Measurements from ENCODE around the gene SNX13.
"Not testable (repeated sequence)": the region's sequence is repeated elsewhere in the genome, so short reads cannot be mapped to it uniquely, and the experiment has no call there.

SNX13 gene

DNA sequence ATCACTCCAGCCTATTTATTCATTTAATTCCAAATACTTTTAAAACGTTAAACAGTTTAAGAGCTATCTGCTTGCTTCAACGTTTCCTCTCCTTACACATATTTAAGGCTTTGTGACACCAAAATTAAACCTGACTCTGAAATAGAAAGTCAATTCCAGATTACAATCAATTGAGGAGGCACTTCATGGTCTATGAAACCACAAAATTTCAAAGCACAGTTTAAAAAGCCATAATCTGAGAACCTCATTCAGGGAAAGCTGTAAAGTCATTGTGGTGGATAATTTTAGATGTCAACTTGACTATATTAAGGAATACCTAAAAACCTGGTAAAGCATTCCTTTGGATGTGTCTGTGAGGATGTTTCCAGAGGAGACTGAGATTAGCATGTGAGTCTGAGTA is 6.2 kb downstream of the SNX13 start:
- Mint-ChIP-seq H3K4me3 (no peak overlapping the region), H3K9me3 (no peaks in the 10 kb centered on the region), H3K27ac (no peak overlapping the region), H3K4me1 (peaks cover 64% of the 10 kb centered on the region), H3K36me3 (peaks cover 6% of the 10 kb centered on the region)
- no peak for DNase-seq (ENCODE audit: low spot score in 2 of 2)
- ATAC-seq: no peak

GRCh38 chr7:17932770-17933169 is 7.5 kb downstream of the SNX13 start:
- DNase-seq (ENCODE audit: low spot score in 2 of 2) (no peak), ATAC-seq (no peak)
- Mint-ChIP-seq H3K4me1 (peaks cover 63% of the 10 kb centered on the region), H3K27ac (no peak overlapping the region), H3K9me3 (no peaks in the 10 kb centered on the region), H3K36me3 (peaks cover 6% of the 10 kb centered on the region), H3K4me3 (no peak overlapping the region)

DNA sequence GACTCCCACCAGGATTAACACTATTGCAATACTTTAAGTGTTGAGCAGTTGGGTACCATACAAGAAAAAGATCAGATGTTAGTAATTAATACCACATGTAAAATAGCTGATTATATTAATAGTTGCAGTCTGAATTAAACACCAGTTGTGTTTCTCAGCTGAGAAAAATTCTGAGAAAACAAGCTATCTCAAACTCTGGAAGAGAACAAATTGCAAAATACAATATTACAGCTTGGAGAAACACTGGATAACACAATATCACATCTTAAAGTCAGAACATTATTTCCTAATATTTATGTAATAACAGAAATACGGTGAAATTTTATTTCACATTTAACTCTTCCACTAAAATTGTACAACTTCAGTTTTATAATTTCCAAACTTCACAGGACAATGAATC is 9.2 kb downstream of the SNX13 start:
- Mint-ChIP-seq H3K36me3 (no peaks in the 10 kb centered on the region), H3K9me3 (no peaks in the 10 kb centered on the region), H3K4me3 (no peak overlapping the region), H3K27ac (no peak overlapping the region), H3K4me1 (peaks cover 57% of the 10 kb centered on the region)
- DNase-seq (ENCODE audit: low spot score in 2 of 2) (no peak), ATAC-seq (no peak)

DNA sequence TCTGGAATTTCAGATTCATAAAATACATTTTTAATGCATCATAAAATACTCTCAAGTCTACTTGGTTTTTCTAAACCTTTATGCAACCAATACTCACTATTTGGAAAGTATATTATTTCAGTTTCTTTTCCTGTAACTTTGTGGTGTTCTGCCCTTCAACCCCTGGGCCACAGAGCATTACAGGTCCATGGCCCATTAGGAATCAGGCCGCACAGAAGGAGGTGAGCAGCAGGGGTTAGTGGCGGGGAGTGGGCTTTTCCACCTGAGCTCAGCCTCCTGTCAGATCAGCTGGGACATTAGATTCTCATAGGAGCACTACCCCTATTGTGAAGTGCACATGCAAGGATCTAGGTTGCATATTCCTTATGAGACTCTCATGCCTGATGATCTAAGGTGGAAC is 9.7 kb downstream of the SNX13 start:
- Mint-ChIP-seq H3K4me1 (peaks cover 62% of the 10 kb centered on the region), H3K4me3 (no peak overlapping the region), H3K36me3 (no peaks in the 10 kb centered on the region), H3K27ac (no peak overlapping the region), H3K9me3 (no peaks in the 10 kb centered on the region)
- DNase-seq (ENCODE audit: low spot score in 2 of 2) (no peak), ATAC-seq (no peak)

GRCh38 chr7:17929647-17930395 is 10.5 kb downstream of the SNX13 start:
- peak; percentile 26 for ATAC-seq
- H3K4me3 Mint-ChIP-seq: no peak overlapping the region
- no peaks in the 10 kb centered on the region for H3K9me3 Mint-ChIP-seq
- no peaks in the 10 kb centered on the region for H3K36me3 Mint-ChIP-seq
- peaks cover 63% of the 10 kb centered on the region for H3K4me1 Mint-ChIP-seq
- no peak overlapping the region for H3K27ac Mint-ChIP-seq
- DNase-seq (ENCODE audit: low spot score in 2 of 2): no peak

DNA sequence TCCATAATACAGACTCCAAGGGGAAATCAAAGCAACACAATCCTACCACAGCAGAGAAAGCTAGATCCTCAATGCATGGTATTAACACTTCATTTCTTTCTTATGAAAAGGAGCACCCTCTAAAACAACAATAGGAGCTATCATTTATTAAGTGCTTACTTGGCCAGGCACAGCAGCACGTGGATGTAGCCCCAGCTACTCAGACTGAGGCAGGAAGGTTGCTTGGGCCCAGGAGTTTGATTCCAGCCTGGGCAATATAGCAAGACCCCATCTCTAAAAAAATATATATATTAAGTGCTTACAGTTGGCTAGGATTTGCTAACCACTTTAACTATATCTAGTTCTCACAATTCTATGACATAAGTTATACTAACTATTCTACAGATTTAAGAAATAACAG is 12.2 kb downstream of the SNX13 start:
- peaks cover 55% of the 10 kb centered on the region for H3K4me1 Mint-ChIP-seq
- ATAC-seq (no peak), DNase-seq (ENCODE audit: low spot score in 2 of 2) (no peak)
- H3K36me3 Mint-ChIP-seq: no peaks in the 10 kb centered on the region
- no peak overlapping the region for H3K4me3 Mint-ChIP-seq
- H3K9me3 Mint-ChIP-seq: no peaks in the 10 kb centered on the region
- no peak overlapping the region for H3K27ac Mint-ChIP-seq

- no peak overlapping the region for H3K27ac Mint-ChIP-seq
- no peaks in the 10 kb centered on the region for H3K9me3 Mint-ChIP-seq
- no peak overlapping the region for H3K4me3 Mint-ChIP-seq
Observed at GRCh38 chr7:17921857-17922416, 18.4 kb downstream of the SNX13 start.

GRCh38 chr7:17917842-17918241 is 22.5 kb downstream of the SNX13 start:
- no peaks in the 10 kb centered on the region for H3K36me3 Mint-ChIP-seq
- DNase-seq (ENCODE audit: low spot score in 2 of 2): no peak
- no peak overlapping the region for H3K27ac Mint-ChIP-seq
- H3K4me3 Mint-ChIP-seq: no peak overlapping the region
- no peak for ATAC-seq
- no peaks in the 10 kb centered on the region for H3K9me3 Mint-ChIP-seq
- H3K4me1 Mint-ChIP-seq: peaks cover 13% of the 10 kb centered on the region

More at GRCh38 chr7:17921857-17922416, 18.4 kb downstream of the SNX13 start:
- no peak for ATAC-seq
- Mint-ChIP-seq H3K36me3 (no peaks in the 10 kb centered on the region), H3K4me1 (peaks cover 30% of the 10 kb centered on the region)
- no peak for DNase-seq (ENCODE audit: low spot score in 2 of 2)

GRCh38 chr7:17916786-17917185 is 23.5 kb downstream of the SNX13 start:
- H3K4me1 Mint-ChIP-seq: peaks cover 9% of the 10 kb centered on the region
- H3K9me3 Mint-ChIP-seq: no peaks in the 10 kb centered on the region
- no peak overlapping the region for H3K27ac Mint-ChIP-seq
- H3K4me3 Mint-ChIP-seq: no peak overlapping the region
- ATAC-seq (no peak), DNase-seq (ENCODE audit: low spot score in 2 of 2) (no peak)
- peaks cover 5% of the 10 kb centered on the region for H3K36me3 Mint-ChIP-seq

DNA sequence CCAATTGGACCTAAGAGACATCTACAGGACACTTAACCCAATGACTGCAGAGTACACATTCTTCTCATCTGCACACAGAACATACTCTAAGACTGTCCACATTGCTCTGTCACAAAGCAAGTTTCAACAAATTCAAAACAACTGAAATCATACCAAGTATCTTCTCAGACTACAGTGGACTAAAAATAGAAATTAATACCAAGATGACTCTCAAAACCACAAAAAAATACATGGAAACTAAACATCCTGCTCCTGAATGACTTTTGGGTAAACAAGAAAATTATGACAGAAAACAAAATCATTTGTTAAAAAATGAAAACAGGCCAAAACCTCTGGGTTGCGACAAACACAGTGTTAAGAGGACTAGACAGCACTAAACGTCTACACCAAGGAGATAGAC is 24.5 kb downstream of the SNX13 start:
- Mint-ChIP-seq H3K4me1 (no peaks in the 10 kb centered on the region), H3K9me3 (no peaks in the 10 kb centered on the region), H3K4me3 (no peak overlapping the region), H3K27ac (no peak overlapping the region), H3K36me3 (peaks cover 7% of the 10 kb centered on the region)
- no peak for ATAC-seq
- no peak for DNase-seq (ENCODE audit: low spot score in 2 of 2)

DNA sequence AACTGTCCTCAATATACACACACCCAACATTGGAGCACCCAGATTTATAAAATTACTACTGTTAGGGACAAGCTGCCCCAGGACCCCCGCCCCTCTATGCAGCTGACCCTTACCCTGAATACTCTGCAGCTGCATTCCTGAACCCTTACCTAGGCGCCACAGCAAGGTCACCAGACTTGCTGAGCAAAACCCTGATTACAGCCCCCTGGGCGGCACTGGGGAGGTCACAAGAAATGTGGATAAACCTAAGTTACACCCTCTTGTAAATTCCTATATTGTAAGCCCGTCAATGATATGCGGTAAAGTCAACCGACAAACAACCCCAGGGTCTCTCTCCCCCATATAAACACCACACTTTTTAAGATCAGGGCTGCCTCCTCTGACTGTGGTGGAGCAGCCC is 25.1 kb downstream of the SNX13 start:
- no peak for DNase-seq (ENCODE audit: low spot score in 2 of 2)
- no peak for ATAC-seq
- peaks cover 5% of the 10 kb centered on the region for H3K4me1 Mint-ChIP-seq
- H3K27ac Mint-ChIP-seq: peak overlapping the region; percentile 6
- H3K9me3 Mint-ChIP-seq: peaks cover 5% of the 10 kb centered on the region
- H3K36me3 Mint-ChIP-seq: peaks cover 7% of the 10 kb centered on the region
- no peak overlapping the region for H3K4me3 Mint-ChIP-seq

GRCh38 chr7:17913250-17913649 is 27.0 kb downstream of the SNX13 start:
- peaks cover 8% of the 10 kb centered on the region for H3K9me3 Mint-ChIP-seq
- ATAC-seq: no peak
- H3K4me1 Mint-ChIP-seq: peaks cover 16% of the 10 kb centered on the region
- no peak for DNase-seq (ENCODE audit: low spot score in 2 of 2)
- H3K27ac Mint-ChIP-seq: no peak overlapping the region
- no peak overlapping the region for H3K4me3 Mint-ChIP-seq
- H3K36me3 Mint-ChIP-seq: peaks cover 7% of the 10 kb centered on the region

DNA sequence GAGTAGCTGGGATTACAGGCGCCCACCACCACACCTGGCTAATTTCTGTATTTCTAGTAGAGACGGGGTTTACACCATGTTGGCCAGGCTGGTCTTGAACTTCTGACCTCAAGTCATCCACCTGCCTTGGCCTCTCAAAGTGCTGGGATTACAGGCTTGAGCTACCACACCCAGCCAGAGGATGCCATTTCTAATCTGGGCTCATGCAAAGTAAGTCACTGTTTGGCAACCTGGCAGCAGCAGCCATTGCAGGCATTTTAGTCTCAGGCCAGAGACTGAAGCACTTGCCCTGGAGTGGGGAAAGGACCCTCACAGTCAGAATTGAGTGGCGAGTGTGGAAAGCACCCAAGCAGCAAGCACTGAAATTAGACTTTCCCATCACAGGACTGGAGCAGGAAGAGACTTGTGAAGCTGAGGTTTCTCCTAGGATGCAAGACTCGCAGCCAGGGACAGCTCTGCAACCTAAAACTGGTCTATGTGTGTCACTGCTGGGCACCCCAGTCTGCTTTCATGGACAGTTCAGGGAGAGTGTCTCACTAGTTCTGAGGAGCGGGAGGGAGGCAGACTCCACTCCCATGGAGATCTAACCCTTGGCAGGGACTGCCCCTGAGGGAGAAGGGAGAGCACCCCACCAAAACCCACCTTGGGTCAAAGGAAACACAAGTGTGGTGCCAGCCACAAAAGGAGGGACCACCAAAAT is 27.6 kb downstream of the SNX13 start:
- DNase-seq (ENCODE audit: low spot score in 2 of 2) (no peak), ATAC-seq (no peak)
- no peak overlapping the region for H3K4me3 Mint-ChIP-seq
- peaks cover 8% of the 10 kb centered on the region for H3K9me3 Mint-ChIP-seq
- H3K27ac Mint-ChIP-seq: no peak overlapping the region
- peaks cover 7% of the 10 kb centered on the region for H3K36me3 Mint-ChIP-seq
- peaks cover 22% of the 10 kb centered on the region for H3K4me1 Mint-ChIP-seq

DNA sequence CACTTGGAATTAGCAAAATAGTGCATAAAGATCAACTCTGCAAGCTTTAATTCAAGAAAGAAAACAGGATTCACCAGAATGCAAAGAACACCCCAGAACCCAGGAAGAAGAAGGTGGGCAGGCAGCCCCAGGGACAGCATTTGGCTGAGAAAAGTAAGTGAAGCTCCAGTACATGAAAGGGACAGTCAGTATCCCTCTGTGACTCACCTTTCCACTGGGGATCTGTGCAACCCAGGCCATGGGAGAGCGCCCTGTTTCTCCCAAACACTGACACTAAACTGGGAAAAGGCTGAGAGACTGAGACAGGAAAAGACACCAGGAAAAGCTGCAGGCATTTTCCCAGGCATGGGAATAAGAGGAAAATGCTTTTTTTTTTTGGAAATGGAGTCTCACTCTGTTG is 28.2 kb downstream of the SNX13 start:
- no peak overlapping the region for H3K4me3 Mint-ChIP-seq
- H3K9me3 Mint-ChIP-seq: peaks cover 8% of the 10 kb centered on the region
- peaks cover 27% of the 10 kb centered on the region for H3K4me1 Mint-ChIP-seq
- DNase-seq (ENCODE audit: low spot score in 2 of 2) (no peak), ATAC-seq (no peak)
- H3K36me3 Mint-ChIP-seq: peaks cover 7% of the 10 kb centered on the region
- H3K27ac Mint-ChIP-seq: no peak overlapping the region

DNA sequence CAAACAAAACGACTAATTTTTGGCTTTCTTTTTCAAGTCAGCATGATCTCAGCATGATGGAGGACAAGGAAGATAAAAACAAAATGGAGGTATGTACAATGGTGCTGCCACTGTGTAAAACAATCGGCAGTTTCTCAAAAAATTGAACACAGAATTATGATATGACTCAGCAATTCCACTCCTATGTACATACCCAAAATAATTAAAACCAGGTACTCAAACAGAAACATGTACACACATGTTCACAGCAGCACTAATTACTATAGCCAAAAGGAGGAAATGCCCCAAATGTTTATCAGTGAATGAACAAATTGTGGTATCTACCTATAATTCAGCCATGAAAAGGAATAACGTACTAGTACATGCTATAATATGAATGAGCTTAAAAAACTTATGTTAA is 29.9 kb downstream of the SNX13 start:
- peaks cover 8% of the 10 kb centered on the region for H3K9me3 Mint-ChIP-seq
- ATAC-seq (peak; percentile 28), DNase-seq (ENCODE audit: low spot score in 2 of 2) (no peak)
- H3K27ac Mint-ChIP-seq: no peak overlapping the region
- H3K36me3 Mint-ChIP-seq: peaks cover 7% of the 10 kb centered on the region
- H3K4me1 Mint-ChIP-seq: peaks cover 31% of the 10 kb centered on the region
- no peak overlapping the region for H3K4me3 Mint-ChIP-seq

DNA sequence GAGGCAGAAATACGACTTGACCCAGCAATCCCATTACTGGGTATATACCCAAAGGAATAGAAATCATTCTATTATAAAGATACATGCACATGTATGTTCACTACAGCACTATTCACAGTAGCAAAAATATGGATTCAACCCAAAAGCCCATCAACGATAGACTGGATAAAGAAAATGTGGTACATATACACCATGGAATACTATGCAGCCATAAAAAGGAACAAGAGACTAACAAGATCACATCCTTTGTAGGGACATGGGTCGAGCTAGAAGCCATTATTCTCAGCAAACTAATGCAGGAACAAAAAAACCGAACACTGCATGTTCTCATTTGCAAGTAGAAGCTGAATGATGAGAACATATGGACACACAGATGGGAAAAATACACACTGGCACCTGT is 31.0 kb downstream of the SNX13 start:
- not testable (repeated sequence) for H3K36me3 Mint-ChIP-seq; H3K4me3 Mint-ChIP-seq; H3K9me3 Mint-ChIP-seq; ATAC-seq; H3K27ac Mint-ChIP-seq; DNase-seq (ENCODE audit: low spot score in 2 of 2)
- H3K4me1 Mint-ChIP-seq: peaks cover 37% of the 10 kb centered on the region

All from stimulated activated effector memory CD8-positive, alpha-beta T cell treated with anti-CD3 and anti-CD28 coated beads, Interleukin-12 subunit alpha, Interleukin-12 subunit beta, amount 100 ng/mL, for 72 hours (primary cell).